Fibroblast of lung (primary cell): ENCODE data around the gene NKD2. TPM values are rescaled to one million over a fixed set of nuclear protein-coding genes. Genes with fewer than 3 reads are reported as not detected.

Experiments used
- DNase-seq, 2 donors: peaks; one replicate each; pipeline versions ENCODE4 v3.0.0 to v3.0.0-alpha.2; 2010; ENCODE audit warnings: low read depth in 2 of 2
- H2AFZ ChIP-seq: 2 replicates; pipeline ENCODE4 v1.5.1; 2012; ENCODE audit warnings: low read length, control low read depth, inconsistent platforms
- H3K27ac ChIP-seq: 2 replicates; pipeline ENCODE4 v1.5.1; 2011; ENCODE audit warnings: low read length, control low read depth; ENCODE audit not compliant: insufficient read depth
- H3K27me3 ChIP-seq: 2 replicates; pipeline ENCODE4 v1.5.1; 2011; ENCODE audit warnings: mild to moderate bottlenecking, low read length; ENCODE audit not compliant: control insufficient read depth, insufficient read depth
- H3K36me3 ChIP-seq: 2 replicates; pipeline ENCODE4 v1.5.1; 2011; ENCODE audit warnings: low read length; ENCODE audit not compliant: control insufficient read depth, insufficient read depth
- H3K4me1 ChIP-seq: 2 replicates; pipeline ENCODE4 v1.5.1; 2011; ENCODE audit warnings: low read length; ENCODE audit not compliant: control insufficient read depth, insufficient read depth; ENCODE audit errors: extremely low read depth
- H3K4me2 ChIP-seq: 2 replicates; pipeline ENCODE4 v1.5.1; 2011; ENCODE audit warnings: low read length, control low read depth; ENCODE audit not compliant: insufficient read depth; ENCODE audit errors: extremely low read depth
- H3K4me3 ChIP-seq, 4 experiments: fragments of 200-600 bp in 1 of 4; sonication (generic) in 1 of 4; replicated peaks in 1 of 4; 2 replicates each; pipeline ENCODE4 v1.5.1; 2011 to 2016; ENCODE audit warnings: low read length in 4 of 4, low read depth in 3 of 4, mild to moderate bottlenecking in 3 of 4, control low read depth in 2 of 4, inconsistent platforms in 1 of 4, mixed read lengths in 1 of 4; ENCODE audit not compliant: insufficient read depth in 1 of 4; ENCODE audit errors: control extremely low read depth in 1 of 4
- H3K79me2 ChIP-seq: 2 replicates; pipeline ENCODE4 v1.5.1; 2012; ENCODE audit warnings: mild to moderate bottlenecking, low read length, inconsistent platforms; ENCODE audit not compliant: control insufficient read depth, insufficient read depth
- H3K9ac ChIP-seq: 2 replicates; pipeline ENCODE4 v1.5.1; 2011; ENCODE audit warnings: mild to moderate bottlenecking, low read length, control low read depth; ENCODE audit not compliant: insufficient read depth
- H3K9me3 ChIP-seq: 2 replicates; pipeline ENCODE4 v1.5.1; 2012; ENCODE audit warnings: low read depth, low read length; ENCODE audit not compliant: control insufficient read depth, insufficient read depth
- H4K20me1 ChIP-seq: 2 replicates; pipeline ENCODE4 v1.5.1; 2011; ENCODE audit warnings: low read length; ENCODE audit not compliant: control insufficient read depth, insufficient read depth; ENCODE audit errors: extremely low read depth
- EZH2 ChIP-seq: IDR thresholded peaks from 2 replicates; pipeline ENCODE4 v1.5.1; 2012; ENCODE audit warnings: low read length, control low read depth, mild to moderate bottlenecking; ENCODE audit errors: missing control alignments
- polyA plus RNA-seq, 2 donors: library from polyadenylated mRNA; depleted of rRNA in 1 of 2; stranded (reverse) in 1 of 2; unstranded in 1 of 2; fragments of >200 nt; gene quantifications; 2 replicates each; pipeline ENCODE4 v1.2.1, GENCODE V29; 2011 to 2012; ENCODE audit warnings: missing spikeins in 1 of 2
- total RNA-seq: library from RNA; depleted of rRNA; stranded (reverse); fragments of >200 nt; gene quantifications from 2 replicates; pipeline ENCODE4 v1.2.1, GENCODE V29; 2014
- TF ChIP-seq, protein P1 (sequence below), 2 donors: IDR thresholded peaks in 1 of 2; conservative IDR thresholded peaks in 1 of 2; 1 replicate in 1 of 2; 2 replicates in 1 of 2; pipeline ENCODE4 v1.5.1; 2011 to 2012; ENCODE audit warnings: low read length in 2 of 2, control low read depth in 1 of 2, inconsistent platforms in 1 of 2, low read depth in 1 of 2, mild to moderate bottlenecking in 1 of 2

The NKD2 gene
- total and polyA plus RNA-seq, 2 donors (not counting 1 experiment from before 2014, with no cell fraction given), result under 0.01 TPM; not detected in 1

DNA sequence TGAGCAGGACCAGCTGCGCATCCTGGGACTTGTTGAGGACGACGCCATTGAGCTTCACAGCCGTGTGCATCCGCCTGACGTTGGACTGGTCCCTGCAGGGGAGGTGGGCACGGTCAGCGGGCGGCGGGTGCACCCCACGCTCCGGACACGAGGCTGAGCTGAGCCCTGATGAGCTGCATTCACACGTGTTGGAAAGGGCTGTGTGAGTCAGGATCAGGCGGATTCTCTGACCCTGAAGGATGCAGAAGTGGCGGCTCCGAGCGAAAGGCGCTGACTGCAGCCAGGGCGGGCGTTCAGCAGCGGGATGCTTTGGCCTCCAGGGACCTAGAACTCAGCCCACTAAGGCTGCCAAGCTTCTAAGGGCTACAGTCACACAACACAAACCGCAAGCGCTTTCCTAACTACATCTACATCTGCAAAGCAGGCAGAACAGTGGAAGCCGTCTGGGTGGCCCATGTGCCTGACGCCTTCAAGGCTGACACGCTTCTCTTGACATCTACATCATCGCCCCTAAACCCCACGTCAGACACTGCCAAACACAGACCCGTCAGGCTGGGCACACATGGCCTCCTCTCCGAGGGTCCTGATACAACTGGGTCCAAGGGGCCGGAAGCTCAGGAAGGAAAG is 44.9 kb downstream of the NKD2 start:
- no peak overlapping the region for H3K27ac ChIP-seq
- no peak overlapping the region for H2AFZ ChIP-seq
- peak in 1 of 2 donors; percentile 8 for DNase-seq
- TF ChIP-seq, protein P1, sequence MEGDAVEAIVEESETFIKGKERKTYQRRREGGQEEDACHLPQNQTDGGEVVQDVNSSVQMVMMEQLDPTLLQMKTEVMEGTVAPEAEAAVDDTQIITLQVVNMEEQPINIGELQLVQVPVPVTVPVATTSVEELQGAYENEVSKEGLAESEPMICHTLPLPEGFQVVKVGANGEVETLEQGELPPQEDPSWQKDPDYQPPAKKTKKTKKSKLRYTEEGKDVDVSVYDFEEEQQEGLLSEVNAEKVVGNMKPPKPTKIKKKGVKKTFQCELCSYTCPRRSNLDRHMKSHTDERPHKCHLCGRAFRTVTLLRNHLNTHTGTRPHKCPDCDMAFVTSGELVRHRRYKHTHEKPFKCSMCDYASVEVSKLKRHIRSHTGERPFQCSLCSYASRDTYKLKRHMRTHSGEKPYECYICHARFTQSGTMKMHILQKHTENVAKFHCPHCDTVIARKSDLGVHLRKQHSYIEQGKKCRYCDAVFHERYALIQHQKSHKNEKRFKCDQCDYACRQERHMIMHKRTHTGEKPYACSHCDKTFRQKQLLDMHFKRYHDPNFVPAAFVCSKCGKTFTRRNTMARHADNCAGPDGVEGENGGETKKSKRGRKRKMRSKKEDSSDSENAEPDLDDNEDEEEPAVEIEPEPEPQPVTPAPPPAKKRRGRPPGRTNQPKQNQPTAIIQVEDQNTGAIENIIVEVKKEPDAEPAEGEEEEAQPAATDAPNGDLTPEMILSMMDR (conservative IDR thresholded peaks at IDR 0.05 in 1 of 2, IDR thresholded peaks at IDR 0.05 in 1 of 2; ENCODE audit: low read depth in 1 of 2, low read length in 2 of 2), result no peak
- TF ChIP-seq EZH2, result no peak
- H3K4me1 ChIP-seq, result no peaks in the 10 kb centered on the region
- H3K4me3 ChIP-seq, result no peak overlapping the region
- no peaks in the 10 kb centered on the region for H3K9me3 ChIP-seq
- H3K9ac ChIP-seq, result no peak overlapping the region
- H3K79me2 ChIP-seq, result no peaks in the 10 kb centered on the region
- no peaks in the 10 kb centered on the region for H3K36me3 ChIP-seq
- no peaks in the 10 kb centered on the region for H4K20me1 ChIP-seq
- no peak overlapping the region for H3K4me2 ChIP-seq
- H3K27me3 ChIP-seq, result no peaks in the 10 kb centered on the region

DNA sequence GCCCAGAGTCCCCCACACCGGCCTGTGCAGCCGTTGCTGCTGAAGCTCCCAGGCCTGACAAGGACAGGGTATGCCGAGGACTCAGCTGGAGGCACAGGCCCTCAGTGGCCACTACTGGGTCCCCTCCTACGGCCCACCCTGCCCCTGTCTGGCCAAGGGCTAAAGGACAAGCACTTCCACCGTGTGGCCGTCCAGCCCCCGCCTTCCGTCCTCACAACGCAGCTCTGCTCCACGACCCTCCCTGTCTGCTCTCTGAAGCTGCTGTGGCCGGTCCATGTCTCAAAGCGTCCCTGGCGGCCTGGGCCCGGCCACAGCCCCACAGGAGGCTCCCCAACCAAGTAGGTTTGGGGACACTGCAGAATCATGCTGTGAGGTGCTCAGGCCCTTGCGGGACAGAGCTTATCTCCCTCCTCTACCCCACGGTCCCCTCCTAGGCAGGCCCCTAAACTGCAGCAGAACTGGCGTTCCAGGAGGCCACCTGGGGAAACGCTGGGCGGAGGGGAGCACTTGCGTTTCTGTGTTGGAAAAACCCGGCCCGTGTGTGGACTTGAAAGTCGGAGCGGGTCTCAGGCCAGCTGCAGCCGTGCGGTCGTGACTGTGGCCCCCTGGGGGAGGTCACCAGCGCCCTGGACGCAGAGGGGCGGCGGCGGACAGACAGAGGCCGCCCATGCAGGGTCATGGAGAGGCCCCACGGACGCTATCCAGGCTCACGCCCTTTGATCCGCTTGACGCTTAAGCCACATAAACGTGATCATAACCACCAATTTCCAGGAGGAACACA is 45.6 kb downstream of the NKD2 start:
- no peak for TF ChIP-seq EZH2
- TF ChIP-seq, protein P1 (conservative IDR thresholded peaks at IDR 0.05 in 1 of 2, IDR thresholded peaks at IDR 0.05 in 1 of 2; ENCODE audit: low read depth in 1 of 2, low read length in 2 of 2), result no peak

DNA sequence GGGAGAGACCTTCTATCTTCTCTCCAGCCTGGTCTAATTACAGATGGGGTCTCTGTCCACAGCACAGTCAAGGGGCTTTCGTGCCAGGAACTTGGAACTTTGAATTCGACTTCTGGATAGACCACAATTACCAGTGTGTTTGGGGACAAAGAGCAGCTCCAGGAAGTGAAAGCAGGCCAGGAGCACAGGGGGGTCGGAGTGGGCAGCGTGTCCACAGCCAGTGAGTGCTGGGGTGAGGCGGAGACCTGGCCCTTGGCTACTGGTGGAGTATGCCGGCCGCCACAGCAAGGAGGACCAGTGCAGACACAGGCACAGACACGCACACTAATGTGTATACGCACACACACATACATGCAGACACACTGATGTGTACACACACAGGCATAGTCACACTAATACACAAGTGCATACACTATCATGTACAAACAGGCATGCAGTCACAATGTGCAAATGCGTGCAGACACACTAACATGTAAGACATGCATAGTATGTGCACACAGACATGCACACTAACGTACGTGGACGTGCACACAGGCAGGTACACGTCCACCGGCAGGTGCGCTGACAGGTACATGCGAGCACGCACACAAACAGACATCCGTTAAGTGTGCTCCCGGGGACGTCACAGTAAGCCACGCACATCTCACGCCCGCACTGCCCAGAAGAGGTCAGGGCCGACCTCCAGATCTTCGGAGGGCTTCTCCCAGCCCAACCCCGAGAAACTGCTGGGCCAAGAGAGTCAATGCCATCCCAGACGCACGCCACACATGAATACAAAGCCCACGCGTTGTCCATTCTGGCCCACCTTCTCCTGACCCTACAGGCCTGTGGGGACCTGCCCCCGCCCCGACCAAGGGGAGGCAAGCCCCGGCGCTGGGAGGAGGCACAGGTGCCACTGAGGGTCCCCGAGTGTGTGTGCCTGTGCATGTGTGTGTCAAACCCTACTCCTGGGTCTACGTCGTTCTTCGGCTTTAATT is 46.5 kb downstream of the NKD2 start:
- no peaks in the 10 kb centered on the region for H3K4me1 ChIP-seq
- H3K36me3 ChIP-seq, result no peaks in the 10 kb centered on the region
- H3K27ac ChIP-seq, result no peak overlapping the region
- no peaks in the 10 kb centered on the region for H4K20me1 ChIP-seq
- TF ChIP-seq EZH2, result no peak
- TF ChIP-seq, protein P1 (conservative IDR thresholded peaks at IDR 0.05 in 1 of 2, IDR thresholded peaks at IDR 0.05 in 1 of 2; ENCODE audit: low read depth in 1 of 2, low read length in 2 of 2), result no peak
- no peak overlapping the region for H2AFZ ChIP-seq
- no peak overlapping the region for H3K4me2 ChIP-seq
- H3K79me2 ChIP-seq, result no peaks in the 10 kb centered on the region
- no peak for DNase-seq
- no peak overlapping the region for H3K9ac ChIP-seq
- H3K4me3 ChIP-seq, result no peak overlapping the region
- no peaks in the 10 kb centered on the region for H3K9me3 ChIP-seq
- no peaks in the 10 kb centered on the region for H3K27me3 ChIP-seq

More for the DNA sequence above, 45.6 kb downstream of the NKD2 start:
- Histone ChIP-seq H3K9ac (no peak overlapping the region), H3K9me3 (no peaks in the 10 kb centered on the region), H3K4me1 (no peaks in the 10 kb centered on the region), H3K27me3 (no peaks in the 10 kb centered on the region), H3K27ac (no peak overlapping the region), H3K36me3 (no peaks in the 10 kb centered on the region), H3K79me2 (no peaks in the 10 kb centered on the region), H3K4me3 (no peak overlapping the region), H4K20me1 (no peaks in the 10 kb centered on the region), H2AFZ (no peak overlapping the region), H3K4me2 (no peak overlapping the region)
- DNase-seq, result no peak
